Stomach (tissue), 4 donors: ENCODE data around the gene RBM15.

Experiments
- CTCF ChIP-seq, 7 experiments: fragments of 450-650 bp in 4 of 7; fragments of 200-600 bp in 3 of 7; sonication (generic) in 3 of 7; IDR thresholded peaks; one replicate each; pipeline ENCODE4 v1.5.1; 2016 to 2019; ENCODE audit warnings: antibody characterized with exemption in 7 of 7, control low read depth in 2 of 7, mild to moderate bottlenecking in 1 of 7
- POLR2A ChIP-seq, 4 donors: fragments of 450-650 bp; IDR thresholded peaks; one replicate each; pipeline ENCODE4 v1.6.1; 2016; ENCODE audit warnings: antibody characterized with exemption in 4 of 4, control low read depth in 2 of 4, mild to moderate bottlenecking in 1 of 4, moderate library complexity in 1 of 4

GRCh38 chr1:110328274-110328673 is 10.9 kb upstream of the RBM15 start:
- TF ChIP-seq CTCF (IDR thresholded peaks at IDR 0.05) (no peak), POLR2A (IDR thresholded peaks at IDR 0.05) (no peak)
